Transverse colon (tissue), 4 donors: Measurements from ENCODE around the gene SRPK3. TPM values are rescaled to one million over a fixed set of nuclear protein-coding genes. Genes with fewer than 3 reads are reported as not detected.

Experiments
- DNase-seq: peaks from one replicate; pipeline ENCODE4 v3.0.0-alpha.2; 2019
- H3K27ac ChIP-seq, 4 donors: fragments of 200-600 bp; sonication (generic); 2 replicates each; pipeline ENCODE4 v1.5.1; 2016 to 2018; ENCODE audit warnings: inconsistent platforms in 4 of 4
- H3K27me3 ChIP-seq: fragments of 200-600 bp; sonication (generic); 2 replicates; pipeline ENCODE4 v1.5.1; 2017; ENCODE audit warnings: inconsistent platforms
- H3K36me3 ChIP-seq, 4 donors: fragments of 200-600 bp; sonication (generic); 2 replicates each; pipeline ENCODE4 v1.5.1; 2017 to 2019; ENCODE audit warnings: inconsistent platforms in 4 of 4
- H3K4me1 ChIP-seq, 4 donors: fragments of 200-600 bp; sonication (generic); 2 replicates each; pipeline ENCODE4 v1.5.1; 2017 to 2020; ENCODE audit warnings: inconsistent platforms in 4 of 4
- H3K4me3 ChIP-seq, 4 donors: fragments of 200-600 bp; sonication (generic); 1 replicate in 1 of 4; 2 replicates in 3 of 4; pipeline versions ENCODE4 v1.5.1 to v1.6.1; 2017 to 2019; ENCODE audit warnings: inconsistent platforms in 4 of 4
- H3K9me3 ChIP-seq, 2 donors: fragments of 200-600 bp; sonication (generic); 2 replicates each; pipeline ENCODE4 v1.5.1; 2017 to 2019; ENCODE audit warnings: inconsistent platforms in 2 of 2
- CTCF ChIP-seq, 5 experiments: fragments of 200-600 bp in 3 of 5; fragments of 450-650 bp in 2 of 5; sonication (generic) in 3 of 5; IDR thresholded peaks; 1 replicate in 2 of 5; 2 replicates in 3 of 5; pipeline ENCODE4 v1.5.1; 2016 to 2017; ENCODE audit warnings: antibody characterized with exemption in 5 of 5, inconsistent platforms in 3 of 5, mild to moderate bottlenecking in 2 of 5, moderate library complexity in 1 of 5
- EP300 ChIP-seq: sonication (generic); formaldehyde crosslinking; IDR thresholded peaks from one replicate; pipeline ENCODE4 v1.6.1; 2017; ENCODE audit warnings: antibody characterized with exemption, low read depth
- POLR2A ChIP-seq: fragments of 450-650 bp; IDR thresholded peaks from one replicate; pipeline ENCODE4 v1.6.1; 2016; ENCODE audit warnings: antibody characterized with exemption, mild to moderate bottlenecking, moderate library complexity
- POLR2AphosphoS5 ChIP-seq, 3 donors: sonication (generic); formaldehyde crosslinking; IDR thresholded peaks; one replicate each; pipeline ENCODE4 v1.6.1; 2016; ENCODE audit warnings: antibody characterized with exemption in 3 of 3
- WGBS, 2 donors: methylation state at CpG; one replicate each; pipeline ENCODE4 v1.1.5; 2018; ENCODE audit warnings: low coverage in 1 of 2; 5-methylcytosine and 5-hydroxymethylcytosine counted together
- in situ Hi-C, 4 donors: fragments of 200-750 bp; cut with MboI; loops; one replicate each; pipeline versions ENCODE4 v1.15.0 to v1.15.1; 2017; ENCODE audit warnings: low sequenced_read_pairs in 3 of 4, low pct_ligation_motif_present in 1 of 4, low pct_unique_long_range_greater_than_20kb in 1 of 4
- intact Hi-C: fragments of 100-400 bp; cut with DNase I; formaldehyde crosslinking; loops from one replicate; pipeline ENCODE4 v1.15.1; 2023; ENCODE audit warnings: low total_unique reads
- total RNA-seq, 4 donors: library from RNA; depleted of rRNA; stranded (reverse); fragments of >200 nt; gene quantifications; one replicate each; pipeline ENCODE4 v1.1.0, GENCODE V29; 2016

The SRPK3 gene
- total RNA-seq, 4 donors from 2014 or later: 0.64 to 3.8 (median 1.3) TPM

- no peak for TF ChIP-seq CTCF (IDR thresholded peaks at IDR 0.05)
- TF ChIP-seq POLR2AphosphoS5 (IDR thresholded peaks at IDR 0.05): no peak
- no peak for TF ChIP-seq POLR2A
- no peak for TF ChIP-seq EP300
- no peaks in the 10 kb centered on the region for H3K9me3 ChIP-seq
- H3K27me3 ChIP-seq: no peaks in the 10 kb centered on the region
- H3K36me3 ChIP-seq: no peaks in the 10 kb centered on the region
- intact Hi-C loops (no loop called here), in situ Hi-C loops (loop anchor here in 1 of 4 donors (25.0 kb wide), 1 partner anchor 145 kb away; the partner anchor contains the start of genes ARHGAP4, NAA10 and RENBP)
- peaks cover 0 to 26% (median 22%) of the 10 kb centered on the region in 4 donors for H3K4me1 ChIP-seq
- DNase-seq: no peak
- 82% methylated on average over 6 of the region's 6 CpGs; no CpG with 5 or more reads in 1 of the 2 donors for WGBS, 2 donors
- no peak overlapping the region for H3K4me3 ChIP-seq
- H3K27ac ChIP-seq: no peak overlapping the region
Measured at GRCh38 chrX:153792368-153792767, 11.5 kb downstream of the SRPK3 start.

- Histone ChIP-seq H3K9me3 (no peaks in the 10 kb centered on the region), H3K27ac (peak overlapping the region; percentile 91 to 99 (median 98)), H3K27me3 (no peaks in the 10 kb centered on the region), H3K36me3 (no peaks in the 10 kb centered on the region), H3K4me3 (peak overlapping the region; percentile 52 to 79 (median 68)), H3K4me1 (peaks cover 0 to 26% (median 22%) of the 10 kb centered on the region in 4 donors)
- TF ChIP-seq EP300 (no peak), CTCF (IDR thresholded peaks at IDR 0.05) (no peak), POLR2A (no peak), POLR2AphosphoS5 (IDR thresholded peaks at IDR 0.05) (no peak)
- in situ Hi-C loops: loop anchor here in 1 of 4 donors (25.0 kb wide), 1 partner anchor 144 kb away; the partner anchor contains the start of genes ARHGAP4, NAA10 and RENBP
- DNase-seq: no peak
- intact Hi-C loops: no loop called here
- 0 to 47% methylated on average over 1 to 7 of the region's 7 CpGs for WGBS, 2 donors
Measured at GRCh38 chrX:153793291-153793690, 12.4 kb downstream of the SRPK3 start.

- Histone ChIP-seq H3K9me3 (no peaks in the 10 kb centered on the region), H3K4me1 (peaks cover 0 to 26% (median 22%) of the 10 kb centered on the region in 4 donors), H3K27ac (peak within 1 kb of the TSS; percentile 91 to 99 (median 98)), H3K27me3 (no peaks in the 10 kb centered on the region), H3K36me3 (no peaks in the 10 kb centered on the region), H3K4me3 (peak within 1 kb of the TSS; percentile 52 to 79 (median 68))
- intact Hi-C loops: no loop called here
- in situ Hi-C loops: loop anchor here in 1 of 4 donors (25.0 kb wide), 1 partner anchor 143 kb away; the partner anchor contains the start of genes ARHGAP4, NAA10 and RENBP
- WGBS, 2 donors: 54% methylated on average over 86 of the region's 92 CpGs; no CpG with 5 or more reads in 1 of the 2 donors
- TF ChIP-seq POLR2AphosphoS5 (IDR thresholded peaks at IDR 0.05) (peak; percentile 61 to 70 (median 65)), CTCF (IDR thresholded peaks at IDR 0.05) (peak in 1 of 5 experiments; percentile 17), EP300 (no peak), POLR2A (peak; percentile 52)
- DNase-seq: peak; percentile 93
Measured at GRCh38 chrX:153794018-153794896, 13.4 kb downstream of the SRPK3 start, which contains the start of the genes IDH3G and SSR4. IDH3G (minus strand) TSS chrX:153794375; CDS start chrX:153794326, 49 bp downstream. SSR4 (plus strand) TSS chrX:153794668; CDS start chrX:153794688, 20 bp downstream.
